ENCODE measurements around the gene CLSTN3. TPM values are rescaled to one million over a fixed set of nuclear protein-coding genes. Genes with fewer than 3 reads are reported as not detected.

CLSTN3 gene
- total RNA-seq, 1 experiment from 2014 or later = 111 TPM

DNA sequence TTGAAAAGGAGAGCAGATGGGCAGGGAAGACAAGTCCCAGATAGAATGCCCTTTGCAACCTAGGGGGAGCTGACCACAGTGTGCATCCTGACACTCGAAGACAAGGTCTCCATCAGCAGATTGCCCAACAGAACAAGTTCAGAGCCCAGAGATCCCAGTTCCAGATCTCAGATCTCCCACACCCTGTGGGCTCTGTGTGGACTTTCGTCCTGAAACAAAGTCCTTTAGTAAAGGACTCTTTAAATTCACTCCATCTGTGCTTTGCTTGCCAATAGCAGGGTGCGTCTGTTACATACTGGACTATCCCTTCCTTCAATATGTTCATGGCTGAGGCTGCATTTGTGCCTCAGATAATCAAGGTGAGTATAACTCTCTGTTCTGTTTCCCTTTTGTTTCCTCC is 12.5 kb upstream of the CLSTN3 start:
- Histone ChIP-seq H3K36me3 (ENCODE audit: low read depth) (peaks cover 7% of the 10 kb centered on the region), H3K79me2 (ENCODE audit: low read depth) (no peaks in the 10 kb centered on the region), H3K27ac (no peak overlapping the region), H3K9me3 (ENCODE audit: insufficient read depth, low read depth) (no peaks in the 10 kb centered on the region), H4K20me1 (ENCODE audit: insufficient read depth) (peaks cover 4% of the 10 kb centered on the region; the same call in 1 of the 2 replicates), H3K4me1 (replicated peaks; ENCODE audit: insufficient read depth) (no peaks in the 10 kb centered on the region), H2AFZ (no peak overlapping the region), H3F3A (ENCODE audit: insufficient read depth, low read depth) (0 out of 2 replicates have a peak, but pooled peaks cover under 1% of the 10 kb centered on the region), H3K4me2 (no peak overlapping the region), H3K27me3 (ENCODE audit: insufficient read depth, low read depth) (no peaks in the 10 kb centered on the region), H3K4me3 (no peak overlapping the region), H3K9me2 (ENCODE audit: insufficient read depth) (no peaks in the 10 kb centered on the region)
- intact Hi-C loops (cut with micrococcal nuclease; ENCODE audit: unreplicated experiment) = no loop called here
- ChIA-PET POLR2A (ENCODE audit: unreplicated experiment) (interaction anchor here (0.7 kb wide), 1 partner anchor 99 kb away, joined by 3 read pairs; the partner anchor contains the start of gene LPCAT3), CTCF (no interaction called here)
- no TSS peak for BruUV-seq (replicated peaks)
- DNase-seq = no peak
- TF ChIP-seq EZH2 (IDR thresholded peaks at IDR 0.05; ENCODE audit: low read depth) = no peak
- TF ChIP-seq, protein P1, sequence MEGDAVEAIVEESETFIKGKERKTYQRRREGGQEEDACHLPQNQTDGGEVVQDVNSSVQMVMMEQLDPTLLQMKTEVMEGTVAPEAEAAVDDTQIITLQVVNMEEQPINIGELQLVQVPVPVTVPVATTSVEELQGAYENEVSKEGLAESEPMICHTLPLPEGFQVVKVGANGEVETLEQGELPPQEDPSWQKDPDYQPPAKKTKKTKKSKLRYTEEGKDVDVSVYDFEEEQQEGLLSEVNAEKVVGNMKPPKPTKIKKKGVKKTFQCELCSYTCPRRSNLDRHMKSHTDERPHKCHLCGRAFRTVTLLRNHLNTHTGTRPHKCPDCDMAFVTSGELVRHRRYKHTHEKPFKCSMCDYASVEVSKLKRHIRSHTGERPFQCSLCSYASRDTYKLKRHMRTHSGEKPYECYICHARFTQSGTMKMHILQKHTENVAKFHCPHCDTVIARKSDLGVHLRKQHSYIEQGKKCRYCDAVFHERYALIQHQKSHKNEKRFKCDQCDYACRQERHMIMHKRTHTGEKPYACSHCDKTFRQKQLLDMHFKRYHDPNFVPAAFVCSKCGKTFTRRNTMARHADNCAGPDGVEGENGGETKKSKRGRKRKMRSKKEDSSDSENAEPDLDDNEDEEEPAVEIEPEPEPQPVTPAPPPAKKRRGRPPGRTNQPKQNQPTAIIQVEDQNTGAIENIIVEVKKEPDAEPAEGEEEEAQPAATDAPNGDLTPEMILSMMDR (conservative IDR thresholded peaks at IDR 0.05) = no peak

DNA sequence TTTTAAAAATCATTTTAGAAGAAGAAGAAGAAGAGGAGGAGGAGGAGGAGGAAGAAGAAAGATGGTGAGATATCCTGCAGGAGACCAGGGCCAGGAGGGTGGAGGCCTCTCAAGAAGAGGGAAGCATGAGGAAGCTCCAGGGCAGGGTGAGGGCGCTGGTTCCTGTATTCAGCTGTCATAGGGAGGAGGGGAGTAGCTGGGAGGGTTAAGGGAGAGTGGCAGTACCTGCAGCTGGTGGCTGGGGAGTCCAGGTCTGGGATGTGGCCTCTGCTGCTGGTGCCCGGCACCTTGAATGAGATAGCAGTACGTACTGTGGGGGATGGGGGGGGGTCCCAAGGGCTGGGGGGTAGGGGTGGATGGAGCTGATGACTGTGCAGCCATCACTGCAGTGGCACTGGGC is 11.3 kb upstream of the CLSTN3 start:
- ChIA-PET CTCF (no interaction called here), POLR2A (ENCODE audit: unreplicated experiment) (no interaction called here)
- no peak for TF ChIP-seq EZH2 (IDR thresholded peaks at IDR 0.05; ENCODE audit: low read depth)
- TF ChIP-seq, protein P1 (conservative IDR thresholded peaks at IDR 0.05) = no peak

DNA sequence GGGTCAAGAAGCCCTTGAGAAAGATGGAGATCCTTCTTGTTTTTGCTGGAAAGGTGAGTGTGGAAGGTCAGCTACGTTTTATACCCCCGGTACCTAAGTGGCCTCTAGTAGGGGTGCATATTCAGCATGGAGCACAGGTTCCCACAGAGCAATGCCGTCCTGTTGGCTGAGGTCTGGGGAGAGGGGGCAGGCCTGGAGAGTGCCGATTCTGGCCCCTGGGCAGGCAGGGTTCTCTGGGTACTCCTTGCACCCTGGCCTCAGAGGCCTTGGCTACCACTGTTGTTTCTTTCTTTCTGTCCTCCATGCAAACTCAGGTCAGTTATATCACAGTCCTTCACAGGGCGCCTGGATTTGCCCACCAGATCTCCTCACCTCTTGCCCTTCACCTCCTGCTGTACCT is 10.0 kb upstream of the CLSTN3 start:
- ChIA-PET CTCF (no interaction called here), POLR2A (ENCODE audit: unreplicated experiment) (no interaction called here)
- TF ChIP-seq EZH2 (IDR thresholded peaks at IDR 0.05; ENCODE audit: low read depth) = no peak
- TF ChIP-seq, protein P1 (conservative IDR thresholded peaks at IDR 0.05) = no peak
- no peak for DNase-seq
- Histone ChIP-seq H3K79me2 (ENCODE audit: low read depth) (no peaks in the 10 kb centered on the region), H3K27ac (no peak overlapping the region), H3K36me3 (ENCODE audit: low read depth) (peaks cover 4% of the 10 kb centered on the region; the same call in 1 of the 2 replicates), H3F3A (ENCODE audit: insufficient read depth, low read depth) (no peaks in the 10 kb centered on the region), H3K4me2 (no peak overlapping the region), H3K4me1 (replicated peaks; ENCODE audit: insufficient read depth) (no peaks in the 10 kb centered on the region), H3K4me3 (no peak overlapping the region), H2AFZ (no peak overlapping the region), H3K9me2 (ENCODE audit: insufficient read depth) (no peaks in the 10 kb centered on the region), H3K9me3 (ENCODE audit: insufficient read depth, low read depth) (no peaks in the 10 kb centered on the region), H4K20me1 (ENCODE audit: insufficient read depth) (no peaks in the 10 kb centered on the region), H3K27me3 (ENCODE audit: insufficient read depth, low read depth) (no peaks in the 10 kb centered on the region)
- intact Hi-C loops (cut with micrococcal nuclease; ENCODE audit: unreplicated experiment) = no loop called here
- BruUV-seq (replicated peaks) = no TSS peak

More for the DNA sequence above, 11.3 kb upstream of the CLSTN3 start:
- H3K79me2 ChIP-seq (ENCODE audit: low read depth) = no peaks in the 10 kb centered on the region
- H2AFZ ChIP-seq = no peak overlapping the region
- no peaks in the 10 kb centered on the region for H3F3A ChIP-seq (ENCODE audit: insufficient read depth, low read depth)
- H3K4me1 ChIP-seq (replicated peaks; ENCODE audit: insufficient read depth) = no peaks in the 10 kb centered on the region
- intact Hi-C loops (cut with micrococcal nuclease; ENCODE audit: unreplicated experiment) = no loop called here
- no peak overlapping the region for H3K4me2 ChIP-seq
- BruUV-seq (replicated peaks) = no TSS peak
- peaks cover 7% of the 10 kb centered on the region for H3K36me3 ChIP-seq (ENCODE audit: low read depth)
- no peaks in the 10 kb centered on the region for H4K20me1 ChIP-seq (ENCODE audit: insufficient read depth)
- no peak overlapping the region for H3K4me3 ChIP-seq
- DNase-seq = no peak
- H3K9me3 ChIP-seq (ENCODE audit: insufficient read depth, low read depth) = no peaks in the 10 kb centered on the region
- no peaks in the 10 kb centered on the region for H3K9me2 ChIP-seq (ENCODE audit: insufficient read depth)
- no peak overlapping the region for H3K27ac ChIP-seq
- H3K27me3 ChIP-seq (ENCODE audit: insufficient read depth, low read depth) = no peaks in the 10 kb centered on the region
